GM19238 (cell line): ENCODE measurements around the gene NRCAM.

Experiments
- DNase-seq: peaks from one replicate; pipeline ENCODE4 v3.0.0; 2011; ENCODE audit warnings: low spot score; ENCODE audit not compliant: insufficient read length

Gene NRCAM

DNA sequence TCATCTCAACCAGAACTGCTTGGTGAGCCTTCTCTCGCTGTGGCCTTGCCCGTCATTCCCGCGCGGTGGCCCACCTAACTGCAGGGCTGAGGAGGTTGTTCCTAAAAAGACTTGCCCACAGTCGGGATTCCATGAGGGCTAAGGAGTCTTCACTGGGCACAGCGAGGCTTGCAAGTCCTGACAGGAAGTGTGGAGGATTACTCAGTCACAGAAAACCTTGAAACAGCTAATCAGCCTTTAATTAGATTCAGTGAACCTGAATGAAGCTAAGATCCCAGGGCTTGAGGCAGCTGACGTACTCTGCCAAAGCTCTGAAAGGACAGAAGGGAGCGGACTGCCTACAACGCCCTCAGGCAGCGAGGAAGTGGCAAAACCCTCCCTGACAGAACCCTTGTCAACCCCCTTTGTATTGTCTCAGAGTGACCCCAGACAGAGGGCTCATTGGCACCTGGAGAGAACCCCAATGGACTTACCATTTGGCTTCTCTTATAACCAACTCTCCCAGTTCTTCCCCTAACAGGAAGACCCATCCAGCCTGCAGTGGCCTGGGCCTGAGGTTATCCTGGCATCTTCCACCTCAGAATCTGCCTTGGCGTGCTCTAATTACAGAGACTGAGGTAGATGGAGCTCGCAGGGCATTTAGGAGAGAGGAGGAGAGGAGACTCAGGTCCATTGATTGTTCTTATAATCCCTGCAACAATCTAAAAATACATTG lies 323.5 kb downstream of the NRCAM start:
- no peak for DNase-seq

DNA sequence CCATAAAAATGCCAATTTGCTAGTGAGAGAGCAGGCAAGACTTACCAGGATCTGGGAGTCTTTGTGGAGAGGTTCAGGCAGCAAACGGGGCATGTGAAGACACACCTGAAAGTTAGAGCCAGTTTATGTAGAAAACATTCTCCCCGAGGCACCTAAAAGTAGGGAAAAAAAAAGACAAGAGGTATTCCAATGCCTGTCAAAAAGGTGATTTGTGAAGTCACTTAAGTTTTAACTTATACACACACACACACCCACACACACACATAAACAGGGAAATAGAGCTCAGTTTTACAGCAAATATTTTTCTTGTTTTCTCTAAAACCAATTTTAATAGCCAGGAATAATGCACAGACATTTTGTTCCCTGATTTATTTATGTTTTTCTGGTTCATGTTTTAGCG lies 326.0 kb downstream of the NRCAM start, which contains the start of gene LAMB4:
LAMB4 (minus strand) TSS at position 101 of the 400 bp plus-strand sequence. CDS start 7,197 bp downstream, outside the sequence.
- no peak for DNase-seq

DNA sequence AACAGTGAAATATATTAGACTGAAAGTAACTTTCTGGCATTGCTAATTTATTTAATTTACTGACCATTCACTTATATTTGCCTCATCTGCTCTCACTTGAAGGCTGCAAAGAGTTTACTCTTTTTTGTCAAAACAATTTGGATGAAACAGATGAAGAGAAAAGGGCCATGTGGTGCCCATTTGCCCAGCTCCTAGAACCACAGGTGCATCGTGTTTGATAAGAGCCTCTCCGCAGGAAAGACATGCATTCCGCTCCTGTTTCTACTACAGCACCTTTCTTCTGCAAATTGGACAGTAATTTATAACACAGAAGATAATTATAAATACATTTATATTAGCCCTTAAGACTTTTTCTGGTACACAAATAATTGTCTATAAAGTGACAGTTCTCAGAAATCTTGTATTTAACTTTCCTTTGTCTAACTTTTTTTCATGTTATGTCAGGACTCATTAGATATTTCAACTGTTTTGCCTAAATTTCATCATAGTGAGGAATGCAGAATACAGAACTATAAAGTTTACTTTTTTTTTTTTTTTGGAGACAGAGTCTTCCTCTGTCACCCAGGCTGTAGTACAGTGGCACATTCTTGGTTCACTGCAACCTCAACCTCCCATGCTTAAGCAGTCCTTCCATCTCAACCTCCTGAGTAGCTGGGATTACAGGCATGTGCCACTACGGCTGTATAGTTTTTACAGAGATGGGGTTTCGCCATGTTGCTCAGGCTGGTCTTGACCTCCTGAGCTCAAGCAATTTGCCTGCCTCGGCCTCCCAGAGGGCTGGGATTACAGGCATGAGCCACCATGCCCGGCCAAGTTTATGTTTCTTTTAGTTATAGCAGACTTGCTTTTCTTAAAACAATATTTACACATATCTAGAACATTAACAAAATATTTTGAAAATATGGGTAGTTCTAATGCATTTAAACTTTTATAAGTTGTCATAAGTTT lies 326.9 kb downstream of the NRCAM start:
- no peak for DNase-seq

DNA sequence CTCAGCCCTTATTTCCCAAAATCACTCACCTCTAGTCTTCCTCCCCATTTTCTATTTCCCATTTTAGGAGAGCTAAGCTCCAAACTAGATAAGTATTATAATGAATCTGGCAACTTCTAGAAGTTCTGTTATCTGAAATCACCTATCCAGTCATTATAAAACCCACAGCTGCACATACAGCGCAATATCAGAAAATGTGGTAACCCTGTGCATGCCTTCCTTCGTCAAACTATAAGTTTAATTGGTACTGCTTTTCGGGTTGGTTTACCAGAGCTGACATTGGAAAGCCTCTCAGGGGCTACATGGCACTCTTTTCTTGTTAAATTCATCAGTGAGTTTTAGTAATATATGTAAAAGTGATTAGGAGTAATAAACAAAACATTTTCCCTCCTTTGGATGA lies 327.7 kb downstream of the NRCAM start:
- no peak for DNase-seq

DNA sequence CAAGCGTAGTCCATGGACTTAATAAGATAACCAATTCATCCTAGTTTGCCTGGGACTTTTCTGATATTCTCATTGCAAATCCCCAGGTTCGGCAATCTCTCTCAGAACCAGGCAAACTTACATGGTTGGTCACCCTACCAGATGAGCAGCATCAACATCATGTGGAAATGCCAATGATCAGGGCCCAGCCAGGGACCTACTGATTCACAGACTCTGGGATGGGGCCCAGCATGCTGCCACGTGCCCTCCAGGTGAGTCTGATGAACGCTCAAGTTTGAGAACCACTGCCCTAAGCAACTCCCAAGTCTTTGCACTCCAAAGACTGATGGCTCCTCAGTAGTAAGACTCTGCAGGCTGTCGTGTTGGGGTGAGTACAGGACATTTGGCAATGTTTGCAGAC lies 328.8 kb downstream of the NRCAM start:
- no peak for DNase-seq

DNA sequence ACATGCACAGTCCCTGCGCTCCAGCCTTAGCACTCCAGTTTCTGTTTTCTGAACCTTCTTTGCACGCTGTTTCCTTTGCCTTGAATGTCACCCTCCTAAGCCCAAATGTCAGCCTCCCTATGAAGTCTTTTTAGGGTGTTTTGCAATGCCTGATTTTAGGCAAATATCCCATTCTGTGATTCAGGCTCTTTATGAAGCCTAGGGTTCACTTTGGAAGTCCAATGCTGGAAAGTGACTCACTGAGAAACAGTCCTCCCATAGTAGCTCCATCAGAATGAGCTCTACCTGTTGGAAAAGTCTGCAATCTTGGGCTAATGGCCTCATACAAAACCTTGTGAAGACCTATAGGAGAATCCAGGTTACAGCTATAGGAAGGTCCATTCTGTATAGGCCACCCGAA lies 331.4 kb downstream of the NRCAM start:
- no peak for DNase-seq

DNA sequence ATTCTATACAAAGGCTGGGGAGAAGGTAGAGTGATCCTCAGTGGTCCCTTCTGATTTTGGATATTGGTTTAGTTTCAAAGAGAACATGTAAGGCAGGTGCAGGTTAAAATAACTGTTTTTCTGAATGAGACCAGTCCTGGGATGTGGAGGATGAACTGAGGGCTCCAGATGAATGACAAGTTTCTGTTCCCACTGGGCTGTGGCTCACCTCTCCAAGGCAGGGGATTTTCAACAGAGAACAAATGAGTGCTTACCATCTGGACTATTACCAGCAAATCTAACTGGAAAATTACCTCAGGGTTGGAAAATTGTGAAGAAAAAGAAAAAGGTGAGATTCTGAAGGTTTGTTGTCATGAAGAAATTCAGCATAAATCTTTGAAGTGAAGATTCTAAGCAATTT lies 334.1 kb downstream of the NRCAM start:
- DNase-seq, result no peak

DNA sequence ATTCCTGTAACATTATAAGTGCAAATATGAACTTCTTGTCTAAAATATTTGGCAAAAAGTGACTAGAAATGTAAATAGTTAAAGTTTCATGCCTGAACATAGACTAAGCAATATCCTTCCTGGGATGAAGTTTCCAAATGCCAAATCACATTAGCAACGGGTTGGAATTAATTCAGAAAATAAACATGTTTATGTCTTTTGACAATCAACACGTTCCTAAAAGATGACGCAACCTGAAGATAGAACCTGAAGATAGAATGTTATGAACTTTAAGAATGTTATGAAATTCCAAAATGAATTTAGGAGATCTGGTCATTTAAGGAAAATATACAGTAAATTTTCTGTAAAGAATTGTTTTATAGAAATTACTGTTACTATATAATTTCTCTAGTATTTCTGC lies 335.3 kb downstream of the NRCAM start:
- DNase-seq, result no peak

DNA sequence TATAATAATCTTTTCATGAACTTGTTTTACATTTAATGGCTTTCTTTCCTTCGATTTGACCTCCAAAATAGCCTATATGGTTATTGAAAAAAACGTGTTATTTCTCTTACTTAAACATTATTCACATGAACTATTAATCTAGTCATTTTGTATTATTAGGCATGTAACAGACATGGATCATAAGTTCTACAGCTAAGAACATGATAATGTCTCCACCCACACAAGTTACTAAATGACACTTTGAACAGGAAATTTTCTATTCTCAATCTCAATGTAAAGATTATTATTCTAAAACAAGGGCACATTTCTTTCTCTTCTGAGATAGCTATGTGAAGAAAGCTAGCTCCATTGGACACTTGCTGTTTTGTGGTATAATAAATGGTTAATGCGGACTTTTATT lies 336.0 kb downstream of the NRCAM start:
- DNase-seq, result no peak

DNA sequence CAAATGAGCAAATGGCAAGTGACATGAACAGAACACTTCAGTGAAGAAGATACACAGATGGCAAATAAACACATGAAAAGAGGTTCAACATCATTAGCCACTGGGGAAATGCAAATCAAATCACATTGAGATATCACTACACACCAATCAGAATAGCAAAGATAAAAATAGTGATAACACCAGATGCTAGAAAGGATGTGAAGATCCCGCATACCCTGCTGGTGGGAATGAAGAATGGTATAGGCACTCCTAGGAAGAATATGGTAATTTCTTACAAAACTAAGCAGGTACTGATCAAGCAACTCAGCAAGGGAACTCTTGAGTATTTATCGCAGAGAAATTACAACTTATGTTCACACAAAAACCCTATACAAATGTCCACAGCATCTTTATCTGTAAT lies 337.3 kb downstream of the NRCAM start:
- no peak for DNase-seq

DNA sequence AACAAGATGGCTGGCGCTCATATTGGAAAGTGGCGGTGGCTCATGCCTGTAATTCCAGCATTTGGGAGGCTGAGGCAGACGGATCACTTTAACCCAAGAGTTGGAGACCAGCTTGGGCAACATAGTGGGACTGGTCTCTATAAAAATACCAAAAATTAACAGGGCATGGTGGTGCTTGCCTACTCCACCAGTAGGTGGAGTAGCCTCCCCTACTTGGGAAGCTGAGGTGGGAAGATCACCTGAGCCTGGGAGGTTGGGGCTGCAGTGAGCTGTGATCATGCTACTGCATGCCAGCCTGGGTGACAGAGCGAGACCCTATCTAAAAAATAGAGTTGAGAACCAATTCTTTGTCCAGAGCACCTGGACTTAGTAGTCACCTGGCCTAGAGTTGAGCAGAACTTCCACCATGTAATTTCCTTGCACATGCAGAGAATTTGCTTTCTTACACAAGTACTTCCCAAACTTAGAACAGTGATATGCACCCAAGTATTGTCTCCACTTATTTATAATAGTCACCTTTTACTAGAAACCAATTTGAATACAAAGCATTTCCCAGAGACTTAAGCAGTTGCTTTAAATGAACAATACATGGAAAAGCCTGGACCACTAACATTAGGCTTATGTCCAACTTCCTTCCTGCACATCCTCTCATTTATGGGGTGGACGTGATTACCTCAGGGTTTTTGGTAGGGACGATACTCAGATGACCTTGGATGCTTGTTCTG lies 342.0 kb downstream of the NRCAM start:
- no peak for DNase-seq

DNA sequence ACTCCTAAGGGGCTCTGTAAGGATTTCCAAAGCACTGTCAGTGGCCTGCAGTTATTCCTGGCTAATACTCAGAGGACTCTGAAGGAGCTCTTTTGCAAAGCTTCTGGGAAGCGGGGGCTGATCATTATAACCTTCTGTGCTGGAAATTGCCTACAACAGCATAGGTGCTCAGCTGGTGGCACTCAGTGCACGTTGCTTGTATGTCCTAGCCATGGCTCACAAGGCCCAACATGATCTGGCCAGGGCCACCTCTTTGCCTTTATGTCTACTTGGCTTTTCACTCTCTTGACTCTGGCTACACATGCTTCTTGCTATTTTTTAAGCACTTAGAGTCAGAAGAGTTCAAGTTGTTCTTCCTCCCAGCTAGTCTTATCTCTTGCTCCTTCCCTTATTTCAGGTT lies 343.6 kb downstream of the NRCAM start:
- no peak for DNase-seq

DNA sequence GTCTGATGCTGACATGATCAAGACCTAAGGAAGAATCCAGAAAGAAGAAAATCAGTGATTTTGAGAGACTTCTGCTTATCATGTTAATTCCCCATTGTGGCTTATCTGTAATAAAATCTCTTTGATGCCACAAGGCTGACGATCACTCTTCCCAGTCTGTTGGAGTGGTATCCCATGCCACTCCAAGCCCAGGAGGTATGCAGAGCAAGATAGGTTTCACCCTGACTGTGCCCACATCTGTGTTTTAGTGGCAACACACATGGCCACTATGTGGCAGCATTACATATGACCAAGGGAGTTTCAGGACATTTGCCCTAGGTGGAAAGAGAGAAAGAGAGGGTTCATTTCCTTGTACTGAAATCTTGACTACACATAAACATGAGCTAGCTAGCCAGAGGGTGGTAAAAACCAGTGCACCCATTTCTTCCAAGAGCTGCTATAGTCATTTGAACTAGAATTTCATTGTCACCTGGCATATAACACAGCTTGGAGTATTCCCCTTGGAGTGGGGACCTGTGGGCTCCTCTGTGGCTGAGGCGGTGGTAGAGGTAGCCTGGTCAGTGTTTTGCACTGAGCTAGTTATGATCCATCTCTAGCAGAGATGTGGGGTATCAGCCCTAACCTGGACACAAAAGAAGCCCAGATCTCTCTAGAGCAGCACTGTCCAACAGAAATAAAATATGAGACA lies 346.9 kb downstream of the NRCAM start:
- no peak for DNase-seq

DNA sequence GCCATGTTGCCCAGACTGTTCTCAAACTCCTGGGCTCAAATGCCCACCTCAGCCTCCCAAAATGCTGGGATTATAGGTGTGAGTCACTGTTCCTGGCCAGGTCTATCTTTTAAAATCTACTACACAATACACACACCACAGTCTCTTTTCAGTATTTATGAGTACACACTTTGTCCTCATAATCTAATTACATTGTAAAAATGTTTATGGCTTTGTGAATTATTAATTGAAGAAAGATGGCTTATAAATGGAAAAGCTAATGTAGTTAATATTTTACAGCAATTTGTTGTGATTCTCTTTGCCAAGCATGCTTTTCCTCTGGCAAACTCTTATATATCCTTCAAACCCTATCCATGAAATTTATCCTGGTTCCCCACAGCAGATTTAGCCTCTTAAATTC lies 348.1 kb downstream of the NRCAM start:
- no peak for DNase-seq

DNA sequence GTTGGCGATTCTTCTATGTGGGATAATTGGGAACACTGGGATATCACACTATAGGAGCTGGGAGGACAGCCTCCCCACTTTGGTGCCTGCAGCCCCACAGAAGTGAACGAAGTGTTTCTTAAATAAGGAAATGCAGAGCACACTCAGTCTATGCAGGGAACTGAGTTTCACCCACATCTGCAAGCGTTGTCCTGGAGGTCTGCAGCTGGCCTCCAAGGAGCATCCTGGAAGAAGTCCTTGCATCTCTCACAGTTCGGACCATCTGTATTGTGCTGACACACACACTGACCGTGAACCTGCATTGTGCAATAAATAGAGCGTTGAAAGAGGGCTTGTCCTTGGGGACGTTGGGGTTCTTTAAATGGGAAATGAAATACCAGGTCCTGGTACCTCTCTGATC lies 351.9 kb downstream of the NRCAM start:
- DNase-seq, result no peak

DNA sequence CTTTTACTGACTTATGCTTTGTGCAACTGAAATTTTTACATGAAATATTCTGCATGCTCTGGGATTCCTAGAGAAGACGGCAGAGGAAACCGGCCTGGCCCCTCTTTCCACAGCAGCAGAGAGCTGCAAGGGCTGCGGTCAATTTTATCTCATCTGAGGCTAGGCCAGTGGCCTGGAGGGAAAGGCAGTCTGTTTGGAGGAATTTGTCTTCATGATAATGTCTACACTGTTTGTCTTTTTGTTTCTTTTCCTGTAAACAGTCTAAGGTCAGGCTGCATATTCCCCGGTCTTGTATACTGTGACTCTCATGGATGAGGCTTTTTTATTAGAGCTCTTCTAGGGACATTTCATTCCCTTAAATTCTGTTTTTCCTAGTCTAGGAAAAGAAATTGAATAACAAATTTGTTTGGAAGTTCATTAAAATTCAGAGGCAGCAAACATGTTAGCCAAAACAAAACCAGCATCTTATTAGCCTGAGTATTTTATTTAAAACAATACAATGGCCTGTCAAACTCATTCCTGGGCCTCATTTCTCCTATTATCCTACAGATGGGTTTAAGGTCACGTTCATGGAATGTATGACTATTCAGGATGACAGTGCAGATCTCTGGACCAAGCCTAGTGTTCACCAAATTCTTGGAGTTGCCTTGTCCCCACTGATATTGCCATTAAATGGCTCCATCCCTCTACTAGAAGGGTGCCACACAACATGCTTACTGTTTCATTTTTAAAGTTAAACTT lies 352.5 kb downstream of the NRCAM start:
- no peak for DNase-seq

DNA sequence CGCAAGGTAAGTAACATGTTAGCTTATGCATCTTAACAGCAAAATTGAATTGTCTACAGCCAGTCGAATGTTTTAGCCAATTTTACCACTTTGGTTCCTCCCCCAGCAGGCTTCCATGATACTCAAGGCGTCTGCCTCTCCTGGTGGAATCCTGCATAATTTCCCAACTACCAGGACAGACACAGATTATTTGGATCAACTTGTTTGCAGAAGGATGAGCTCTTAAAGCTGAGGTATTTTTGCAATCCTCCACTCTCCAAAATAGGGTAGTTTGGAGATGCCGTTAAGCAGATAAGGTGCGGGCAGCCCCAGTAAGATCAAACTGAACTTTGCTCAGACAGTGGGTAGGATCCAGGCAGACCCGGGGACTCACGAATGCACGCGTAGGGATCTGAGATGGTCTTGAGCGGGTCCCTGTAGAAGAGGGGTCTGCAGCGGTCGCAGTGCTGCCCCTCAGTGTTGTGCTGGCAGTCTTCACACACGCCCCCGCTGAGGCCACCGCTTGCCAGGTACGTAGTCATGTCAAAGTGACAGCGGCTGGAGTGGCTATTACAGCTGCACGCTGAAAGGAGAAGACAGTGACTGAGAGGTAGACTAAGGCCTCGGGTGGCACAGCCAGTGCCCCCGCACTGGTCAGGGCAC lies 353.4 kb downstream of the NRCAM start:
- DNase-seq, result no peak

DNA sequence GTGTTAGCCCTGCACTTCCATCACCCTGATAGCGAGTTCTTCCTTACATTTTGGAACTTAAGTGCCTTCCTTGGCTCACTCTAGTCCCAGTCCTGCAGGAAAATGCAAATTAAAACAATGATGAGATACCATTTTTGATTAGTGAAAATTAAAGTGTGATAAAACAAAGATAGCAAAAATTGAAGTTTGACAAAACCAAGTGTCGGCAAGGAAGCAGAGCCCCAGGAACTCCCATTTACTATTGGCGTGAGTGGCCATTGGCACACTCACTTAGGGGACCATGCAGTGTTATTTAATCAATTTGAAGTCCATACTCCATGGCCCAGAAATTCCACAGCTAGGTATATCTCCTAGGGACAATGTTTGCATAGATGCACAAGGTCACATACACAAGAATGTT lies 354.5 kb downstream of the NRCAM start:
- DNase-seq, result no peak

DNA sequence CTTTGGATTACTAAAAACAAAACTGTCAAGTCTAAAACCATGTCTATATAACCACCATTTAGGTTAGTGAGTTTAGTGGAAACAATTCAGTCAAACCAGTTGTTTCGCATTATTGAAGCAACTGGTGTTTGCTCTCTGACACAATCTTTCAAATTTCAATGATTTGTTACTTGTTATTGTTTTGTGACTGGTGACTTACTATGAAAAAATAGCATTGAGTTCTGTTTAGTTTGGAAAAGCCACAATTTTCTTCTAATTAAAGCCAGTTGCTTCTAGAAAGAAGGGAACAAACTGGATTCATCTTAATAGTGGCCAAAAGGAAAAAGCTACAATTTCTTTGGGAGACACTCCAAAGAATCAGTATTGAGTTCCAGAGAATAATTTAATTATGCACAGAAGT lies 356.5 kb downstream of the NRCAM start:
- no peak for DNase-seq

DNA sequence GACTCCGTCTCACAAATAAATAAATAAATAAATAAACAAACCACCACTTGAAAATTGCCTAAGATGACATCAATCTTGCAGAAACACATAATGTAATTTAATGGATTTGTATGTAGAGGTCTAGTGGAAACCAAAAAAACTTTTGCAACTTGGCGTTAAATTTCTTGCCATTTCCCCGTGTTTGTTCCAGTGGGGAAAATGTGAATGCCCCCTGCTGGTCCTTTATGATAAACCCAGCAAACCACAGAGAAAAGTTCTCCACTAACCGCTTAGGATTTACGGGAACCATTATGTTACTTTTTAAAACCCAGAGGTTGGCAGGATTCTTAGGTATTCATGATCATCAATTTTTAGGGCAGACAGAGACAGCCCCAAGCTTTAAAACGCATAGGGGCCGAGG lies 358.5 kb downstream of the NRCAM start:
- no peak for DNase-seq
